ENCODE results near the gene VIL1.

VIL1 gene

GRCh38 chr2:218435003-218435982 is 16.4 kb downstream of the VIL1 start:
- Histone ChIP-seq H3K4me2 (ENCODE audit: low read depth, low read length) (no peak overlapping the region), H3K4me1 (ENCODE audit: low read length) (no peaks in the 10 kb centered on the region), H3K36me3 (replicated peaks; ENCODE audit: insufficient read depth, low read length) (no peaks in the 10 kb centered on the region), H3F3A (ENCODE audit: insufficient read depth, low read length) (no peaks in the 10 kb centered on the region), H3K27me3 (replicated peaks; ENCODE audit: insufficient read depth, low read length) (no peaks in the 10 kb centered on the region), H4K20me1 (ENCODE audit: insufficient read depth, low read length) (no peaks in the 10 kb centered on the region), H2AFZ (ENCODE audit: low read length) (no peak overlapping the region), H3K4me3 (ENCODE audit: low read length) (no peak overlapping the region), H3K79me2 (ENCODE audit: low read length) (no peaks in the 10 kb centered on the region), H3K9me2 (replicated peaks; ENCODE audit: insufficient read depth, low read length) (no peaks in the 10 kb centered on the region), H3K9me3 (replicated peaks; ENCODE audit: insufficient read depth, low read length) (no peaks in the 10 kb centered on the region), H3K9ac (ENCODE audit: low read length) (no peak overlapping the region), H3K27ac (ENCODE audit: low read length) (no peak overlapping the region)
- no peak for TF ChIP-seq CTCF (IDR thresholded peaks at IDR 0.05; ENCODE audit: low read length)
- TF ChIP-seq EZH2 (optimal IDR thresholded peaks at IDR 0.05; ENCODE audit: low read depth, low read length), result no peak
- TF ChIP-seq EZH2phosphoT487 (IDR thresholded peaks at IDR 0.05; ENCODE audit: low read length), result no peak
- no peak for DNase-seq

- H3K9me3 ChIP-seq (replicated peaks; ENCODE audit: insufficient read depth, low read length), result no peaks in the 10 kb centered on the region
- H2AFZ ChIP-seq (ENCODE audit: low read length), result no peak overlapping the region
- no peak overlapping the region for H3K4me2 ChIP-seq (ENCODE audit: low read depth, low read length)
- H3F3A ChIP-seq (ENCODE audit: insufficient read depth, low read length), result no peaks in the 10 kb centered on the region
- H3K79me2 ChIP-seq (ENCODE audit: low read length), result no peaks in the 10 kb centered on the region
- no peaks in the 10 kb centered on the region for H3K4me1 ChIP-seq (ENCODE audit: low read length)
- no peaks in the 10 kb centered on the region for H3K9me2 ChIP-seq (replicated peaks; ENCODE audit: insufficient read depth, low read length)
- H3K4me3 ChIP-seq (ENCODE audit: low read length), result no peak overlapping the region
- TF ChIP-seq CTCF (IDR thresholded peaks at IDR 0.05; ENCODE audit: low read length) (no peak), EZH2phosphoT487 (IDR thresholded peaks at IDR 0.05; ENCODE audit: low read length) (no peak), EZH2 (optimal IDR thresholded peaks at IDR 0.05; ENCODE audit: low read depth, low read length) (no peak)
- no peaks in the 10 kb centered on the region for H4K20me1 ChIP-seq (ENCODE audit: insufficient read depth, low read length)
- H3K27me3 ChIP-seq (replicated peaks; ENCODE audit: insufficient read depth, low read length), result no peaks in the 10 kb centered on the region
- no peak overlapping the region for H3K27ac ChIP-seq (ENCODE audit: low read length)
- no peaks in the 10 kb centered on the region for H3K36me3 ChIP-seq (replicated peaks; ENCODE audit: insufficient read depth, low read length)
- no peak for DNase-seq
- H3K9ac ChIP-seq (ENCODE audit: low read length), result no peak overlapping the region
These were observed 18.1 kb downstream of the VIL1 start for GRCh38 chr2:218436992-218437391.

GRCh38 chr2:218437969-218438368 is 19.0 kb downstream of the VIL1 start:
- H3K36me3 ChIP-seq (replicated peaks; ENCODE audit: insufficient read depth, low read length), result no peaks in the 10 kb centered on the region
- H3K4me2 ChIP-seq (ENCODE audit: low read depth, low read length), result no peak overlapping the region
- no peak overlapping the region for H3K9ac ChIP-seq (ENCODE audit: low read length)
- H3K9me2 ChIP-seq (replicated peaks; ENCODE audit: insufficient read depth, low read length), result no peaks in the 10 kb centered on the region
- H2AFZ ChIP-seq (ENCODE audit: low read length), result no peak overlapping the region
- no peaks in the 10 kb centered on the region for H3K79me2 ChIP-seq (ENCODE audit: low read length)
- H3K27me3 ChIP-seq (replicated peaks; ENCODE audit: insufficient read depth, low read length), result no peaks in the 10 kb centered on the region
- no peaks in the 10 kb centered on the region for H3F3A ChIP-seq (ENCODE audit: insufficient read depth, low read length)
- no peaks in the 10 kb centered on the region for H3K4me1 ChIP-seq (ENCODE audit: low read length)
- no peaks in the 10 kb centered on the region for H4K20me1 ChIP-seq (ENCODE audit: insufficient read depth, low read length)
- no peak for DNase-seq
- no peaks in the 10 kb centered on the region for H3K9me3 ChIP-seq (replicated peaks; ENCODE audit: insufficient read depth, low read length)
- no peak overlapping the region for H3K4me3 ChIP-seq (ENCODE audit: low read length)
- no peak overlapping the region for H3K27ac ChIP-seq (ENCODE audit: low read length)
- TF ChIP-seq CTCF (IDR thresholded peaks at IDR 0.05; ENCODE audit: low read length) (no peak), EZH2phosphoT487 (IDR thresholded peaks at IDR 0.05; ENCODE audit: low read length) (no peak), EZH2 (optimal IDR thresholded peaks at IDR 0.05; ENCODE audit: low read depth, low read length) (no peak)

All from MM.1S (cell line).